Upper lobe of right lung (tissue), 1 donor: ENCODE data around the gene BDH1. TPM values are rescaled to one million over a fixed set of nuclear protein-coding genes. Genes with fewer than 3 reads are reported as not detected.
"Not testable (repeated sequence)": the region's sequence is repeated elsewhere in the genome, so short reads cannot be mapped to it uniquely, and the experiment has no call there.

Experiments
- ATAC-seq: fragments of 200-7000 bp; cut with Tn5 transposase; one replicate; pipeline ENCODE4 v1.9.1; 2020; ENCODE audit warnings: mild to moderate bottlenecking, moderate library complexity
- DNase-seq: peaks from one replicate; pipeline ENCODE4 v3.0.0-alpha.2; 2020
- H3K27ac ChIP-seq: fragments of 200-600 bp; one replicate; pipeline ENCODE4 v1.8.0; 2022
- H3K27me3 ChIP-seq: fragments of 200-600 bp; one replicate; pipeline ENCODE4 v1.8.0; 2022; ENCODE audit warnings: mild to moderate bottlenecking
- H3K36me3 ChIP-seq: fragments of 200-600 bp; one replicate; pipeline ENCODE4 v1.8.0; 2022
- H3K4me1 ChIP-seq: fragments of 200-600 bp; one replicate; pipeline ENCODE4 v1.8.0; 2022
- H3K4me3 ChIP-seq: fragments of 200-600 bp; one replicate; pipeline ENCODE4 v1.8.0; 2022; ENCODE audit warnings: mild to moderate bottlenecking
- H3K9me3 ChIP-seq: fragments of 200-600 bp; one replicate; pipeline ENCODE4 v1.8.0; 2022
- intact Hi-C: fragments of 100-400 bp; cut with DNase I; formaldehyde crosslinking; loops from one replicate; pipeline ENCODE4 v1.11.0; 2022
- total RNA-seq: library from RNA; stranded (reverse); fragmentation: NEBNext Ultra II Directional; extraction: Animal tissue kit (Norgen Biotek cat#: 25700); gene quantifications from one replicate; pipeline ENCODE4 v1.2.1, GENCODE V29; 2021
- TF ChIP-seq, protein P1 (sequence below): fragments of 200-600 bp; IDR thresholded peaks from one replicate; pipeline ENCODE4 v1.8.0; 2022; ENCODE audit warnings: antibody characterized with exemption
- donor health status: DM: no; HTN: yes; CAD: no; lungs with severe emphysema.

The BDH1 gene
- total RNA-seq, 1 donor from 2014 or later = 12.5 TPM

DNA sequence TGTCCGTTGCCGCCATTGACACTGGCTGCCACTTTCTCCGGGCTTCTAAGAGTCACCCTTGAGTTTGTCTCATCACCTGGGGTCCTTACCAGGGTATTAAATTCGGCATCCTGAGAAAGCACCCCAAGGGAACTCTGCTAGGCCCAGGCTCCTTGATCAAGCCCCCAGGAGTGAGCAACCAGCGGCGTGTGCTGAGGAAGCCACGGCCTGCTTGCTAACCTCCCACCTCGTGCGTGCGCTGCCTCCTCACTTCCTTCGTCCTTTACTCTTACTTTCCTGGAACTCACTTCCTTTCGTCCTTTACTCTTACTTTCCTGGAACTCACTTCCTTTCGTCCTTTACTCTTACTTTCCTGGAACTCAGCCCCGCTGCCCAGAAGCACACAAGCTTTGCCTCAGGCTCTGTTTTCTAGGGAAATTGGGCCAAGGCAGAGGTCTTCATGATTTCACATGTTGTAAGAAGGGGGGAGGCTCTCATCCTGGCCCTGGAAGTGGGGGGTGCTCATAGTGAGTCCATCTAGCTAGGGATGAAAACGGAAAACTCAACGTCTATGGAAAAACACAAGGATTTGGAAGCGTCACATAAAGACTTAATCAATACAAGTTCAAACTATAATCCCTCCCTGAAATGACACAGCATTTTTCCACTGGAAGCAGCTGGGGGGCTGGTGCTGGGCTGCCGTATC, 36.7 kb upstream of the BDH1 start:
- ATAC-seq = peak; percentile 58
- TF ChIP-seq, protein P1, sequence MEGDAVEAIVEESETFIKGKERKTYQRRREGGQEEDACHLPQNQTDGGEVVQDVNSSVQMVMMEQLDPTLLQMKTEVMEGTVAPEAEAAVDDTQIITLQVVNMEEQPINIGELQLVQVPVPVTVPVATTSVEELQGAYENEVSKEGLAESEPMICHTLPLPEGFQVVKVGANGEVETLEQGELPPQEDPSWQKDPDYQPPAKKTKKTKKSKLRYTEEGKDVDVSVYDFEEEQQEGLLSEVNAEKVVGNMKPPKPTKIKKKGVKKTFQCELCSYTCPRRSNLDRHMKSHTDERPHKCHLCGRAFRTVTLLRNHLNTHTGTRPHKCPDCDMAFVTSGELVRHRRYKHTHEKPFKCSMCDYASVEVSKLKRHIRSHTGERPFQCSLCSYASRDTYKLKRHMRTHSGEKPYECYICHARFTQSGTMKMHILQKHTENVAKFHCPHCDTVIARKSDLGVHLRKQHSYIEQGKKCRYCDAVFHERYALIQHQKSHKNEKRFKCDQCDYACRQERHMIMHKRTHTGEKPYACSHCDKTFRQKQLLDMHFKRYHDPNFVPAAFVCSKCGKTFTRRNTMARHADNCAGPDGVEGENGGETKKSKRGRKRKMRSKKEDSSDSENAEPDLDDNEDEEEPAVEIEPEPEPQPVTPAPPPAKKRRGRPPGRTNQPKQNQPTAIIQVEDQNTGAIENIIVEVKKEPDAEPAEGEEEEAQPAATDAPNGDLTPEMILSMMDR = no peak

DNA sequence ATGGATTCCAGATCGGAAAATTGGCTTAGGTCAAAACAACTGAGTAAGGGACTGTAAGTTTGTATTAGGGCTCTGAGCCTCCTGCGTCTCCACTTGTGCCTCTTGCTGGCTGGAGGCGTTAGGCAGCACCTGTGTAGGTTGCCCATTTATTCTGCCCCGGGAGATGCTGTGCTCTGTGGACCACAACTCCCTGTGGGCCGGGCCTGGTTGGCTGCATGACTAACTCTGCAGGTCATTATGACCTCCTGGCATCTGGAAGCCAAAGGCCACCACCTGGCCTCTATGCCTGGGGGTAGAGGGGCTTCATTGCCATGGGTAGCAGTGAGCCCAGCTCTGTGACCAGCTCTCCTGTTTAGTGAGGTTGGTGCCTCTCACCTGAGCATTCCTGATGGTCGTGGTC, 36.0 kb upstream of the BDH1 start:
- no peak for ATAC-seq
- no peaks in the 10 kb centered on the region for H3K27me3 ChIP-seq
- no peaks in the 10 kb centered on the region for H3K9me3 ChIP-seq
- TF ChIP-seq, protein P1 = no peak
- no peak overlapping the region for H3K4me3 ChIP-seq
- no peaks in the 10 kb centered on the region for H3K4me1 ChIP-seq
- no peak overlapping the region for H3K27ac ChIP-seq
- DNase-seq = no peak
- intact Hi-C loops = no loop called here
- no peaks in the 10 kb centered on the region for H3K36me3 ChIP-seq

More for the DNA sequence above, 36.7 kb upstream of the BDH1 start:
- intact Hi-C loops = no loop called here
- Histone ChIP-seq H3K27ac (no peak overlapping the region), H3K4me1 (no peaks in the 10 kb centered on the region), H3K36me3 (no peaks in the 10 kb centered on the region), H3K9me3 (no peaks in the 10 kb centered on the region), H3K27me3 (no peaks in the 10 kb centered on the region), H3K4me3 (no peak overlapping the region)
- no peak for DNase-seq

DNA sequence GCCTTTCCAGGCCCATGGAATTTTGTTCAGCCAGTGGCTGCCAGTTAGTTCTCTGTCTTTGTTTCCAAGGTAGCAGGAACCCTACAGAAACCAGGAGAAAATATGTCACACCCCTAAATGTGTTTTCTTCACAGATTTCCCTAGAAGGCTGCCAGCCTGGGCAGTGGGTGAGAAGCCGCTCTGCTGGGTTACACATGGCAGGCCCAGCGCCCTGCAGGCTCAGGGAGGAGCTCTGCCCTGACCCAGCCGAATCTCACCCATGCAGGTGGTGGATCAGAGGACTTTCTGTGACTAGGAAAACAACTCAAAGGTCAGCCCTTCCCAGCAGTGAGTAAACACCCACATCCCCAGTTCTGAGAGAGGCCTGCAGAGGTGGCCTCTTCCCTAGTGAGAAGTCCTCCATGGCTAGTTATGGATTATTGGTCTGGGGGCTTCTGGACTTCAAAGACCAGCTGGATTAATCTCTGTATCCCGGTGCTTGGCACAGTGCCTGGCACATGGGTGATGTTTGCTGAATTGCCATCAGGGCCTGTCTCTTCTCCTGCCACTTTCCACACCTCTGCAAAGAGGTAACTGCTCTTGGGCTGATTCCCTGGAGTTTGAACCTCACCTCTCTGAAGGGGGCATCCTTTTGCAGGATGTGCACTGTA, 34.7 kb upstream of the BDH1 start:
- no peaks in the 10 kb centered on the region for H3K9me3 ChIP-seq
- no peak for DNase-seq
- no peak for ATAC-seq
- no peak overlapping the region for H3K4me3 ChIP-seq
- no peak overlapping the region for H3K27ac ChIP-seq
- TF ChIP-seq, protein P1 = no peak
- H3K27me3 ChIP-seq = no peaks in the 10 kb centered on the region
- H3K36me3 ChIP-seq = no peaks in the 10 kb centered on the region
- H3K4me1 ChIP-seq = no peaks in the 10 kb centered on the region
- intact Hi-C loops = no loop called here

DNA sequence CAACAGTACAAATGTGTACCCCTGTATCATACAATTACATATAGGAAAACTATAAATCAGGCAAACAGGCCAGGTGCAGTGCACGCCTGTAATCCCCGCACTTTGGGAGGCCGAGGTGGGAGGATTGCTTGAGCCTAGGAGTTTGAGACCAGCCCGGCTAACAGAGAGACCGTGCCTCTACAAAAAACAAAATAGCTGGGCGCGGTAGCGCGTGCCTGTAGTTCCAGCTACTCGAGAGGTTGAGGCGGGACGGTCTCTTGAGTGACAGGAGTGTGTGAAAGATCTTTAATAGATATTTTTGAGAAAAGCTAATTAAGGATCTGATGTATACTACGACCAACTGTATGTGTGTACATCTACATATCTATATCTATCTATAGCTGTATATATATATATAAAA, 33.8 kb upstream of the BDH1 start:
- Histone ChIP-seq H3K36me3 (no peaks in the 10 kb centered on the region), H3K9me3 (no peaks in the 10 kb centered on the region), H3K27ac (no peak overlapping the region), H3K27me3 (no peaks in the 10 kb centered on the region), H3K4me1 (no peaks in the 10 kb centered on the region), H3K4me3 (no peak overlapping the region)
- TF ChIP-seq, protein P1 = no peak
- ATAC-seq (no peak), DNase-seq (no peak)
- intact Hi-C loops = no loop called here

DNA sequence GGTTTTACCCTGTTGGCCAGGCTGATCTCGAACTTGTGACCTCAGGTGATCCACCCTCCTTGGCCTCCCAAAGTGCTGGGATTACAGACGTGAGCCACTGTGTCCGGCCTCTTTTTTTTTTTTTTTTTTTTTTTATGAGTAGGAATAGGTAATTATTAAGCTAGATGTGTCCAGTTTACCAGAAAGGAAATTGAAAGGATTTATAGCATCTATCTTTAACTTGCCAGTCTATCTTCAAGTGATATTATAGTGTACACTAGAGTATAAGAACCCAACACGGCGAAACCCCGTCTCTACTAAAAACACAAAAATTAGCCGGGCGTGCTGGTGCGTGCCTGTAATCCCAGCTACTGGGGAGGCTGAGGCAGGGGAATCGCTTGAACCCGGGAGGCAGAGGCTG, 31.0 kb upstream of the BDH1 start:
- H3K4me3 ChIP-seq, H3K27me3 ChIP-seq, H3K36me3 ChIP-seq, intact Hi-C loops, H3K9me3 ChIP-seq, ATAC-seq, DNase-seq, H3K4me1 ChIP-seq, H3K27ac ChIP-seq: not testable (repeated sequence)

DNA sequence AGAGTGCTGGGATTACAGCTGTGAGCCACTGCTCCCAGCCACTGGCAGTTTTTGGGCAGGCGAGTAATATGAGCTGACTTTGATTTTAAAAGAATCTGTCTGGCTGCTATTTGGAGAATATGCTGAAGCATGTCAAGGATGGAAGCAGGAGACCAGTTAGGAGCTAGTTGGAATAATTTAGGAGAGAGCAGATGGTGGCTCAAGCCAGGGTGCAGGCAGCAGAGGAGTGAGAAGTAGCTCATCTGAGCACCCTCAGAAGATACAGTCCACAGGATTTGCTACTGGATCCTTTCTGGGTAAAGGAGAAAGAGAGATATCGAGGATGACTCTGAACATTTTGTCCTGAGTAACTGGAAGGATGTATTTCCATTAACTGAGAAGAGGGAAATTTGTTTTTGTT, 30.4 kb upstream of the BDH1 start:
- intact Hi-C loops = no loop called here
- Histone ChIP-seq H3K9me3 (no peaks in the 10 kb centered on the region), H3K4me1 (no peaks in the 10 kb centered on the region), H3K4me3 (no peak overlapping the region), H3K27me3 (no peaks in the 10 kb centered on the region), H3K36me3 (no peaks in the 10 kb centered on the region), H3K27ac (no peak overlapping the region)
- ATAC-seq (no peak), DNase-seq (no peak)
- TF ChIP-seq, protein P1 = no peak
